HG03159 (cell line): ENCODE data around the gene PCYOX1L.
A peak's percentile ranks its signal among the peaks of the same experiment; 100 is the strongest.

Experiments
- ATAC-seq: cut with Tn5 transposase; IDR thresholded peaks from one replicate; pipeline ENCODE4 v1.9.1; 2021; ENCODE audit warnings: mild to moderate bottlenecking, moderate library complexity; ENCODE audit not compliant: unreplicated experiment

PCYOX1L gene

GRCh38 chr5:149366169-149366729 is 8.4 kb downstream of the PCYOX1L start:
- ATAC-seq, result no peak

- peak; percentile 66 for ATAC-seq
Observed at GRCh38 chr5:149367249-149367971, 9.6 kb downstream of the PCYOX1L start.

DNA sequence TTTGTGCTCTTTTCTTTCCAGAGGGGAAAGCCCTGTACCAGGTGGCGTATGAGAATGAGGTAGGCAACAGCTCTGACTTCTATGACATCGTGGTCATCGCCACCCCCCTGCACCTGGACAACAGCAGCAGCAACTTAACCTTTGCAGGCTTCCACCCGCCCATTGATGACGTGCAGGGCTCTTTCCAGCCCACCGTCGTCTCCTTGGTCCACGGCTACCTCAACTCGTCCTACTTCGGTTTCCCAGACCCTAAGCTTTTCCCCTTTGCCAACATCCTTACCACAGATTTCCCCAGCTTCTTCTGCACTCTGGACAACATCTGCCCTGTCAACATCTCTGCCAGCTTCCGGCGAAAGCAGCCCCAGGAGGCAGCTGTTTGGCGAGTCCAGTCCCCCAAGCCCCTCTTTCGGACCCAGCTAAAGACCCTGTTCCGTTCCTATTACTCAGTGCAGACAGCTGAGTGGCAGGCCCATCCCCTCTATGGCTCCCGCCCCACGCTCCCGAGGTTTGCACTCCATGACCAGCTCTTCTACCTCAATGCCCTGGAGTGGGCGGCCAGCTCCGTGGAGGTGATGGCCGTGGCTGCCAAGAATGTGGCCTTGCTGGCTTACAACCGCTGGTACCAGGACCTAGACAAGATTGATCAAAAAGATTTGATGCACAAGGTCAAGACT is 10.3 kb downstream of the PCYOX1L start:
- ATAC-seq, result no peak

DNA sequence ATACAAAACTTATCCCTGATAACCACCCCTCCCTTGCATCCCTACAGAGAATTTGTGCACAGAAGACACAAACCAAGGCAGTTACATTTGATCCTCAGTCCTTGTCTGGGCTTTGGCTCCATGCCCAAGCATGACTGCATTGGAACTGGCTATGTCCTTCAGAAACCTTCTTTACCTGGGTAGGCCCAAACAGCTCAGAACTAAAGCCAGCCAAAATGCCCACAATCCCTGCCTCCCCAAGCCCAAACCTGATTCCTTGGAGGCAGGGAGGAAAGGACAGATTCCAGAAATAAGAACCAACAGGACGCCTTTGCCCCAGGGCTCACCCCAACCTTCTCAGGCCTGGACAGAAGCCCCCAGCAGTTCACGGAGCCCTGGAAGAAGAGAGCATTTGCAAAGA is 13.0 kb downstream of the PCYOX1L start:
- no peak for ATAC-seq

DNA sequence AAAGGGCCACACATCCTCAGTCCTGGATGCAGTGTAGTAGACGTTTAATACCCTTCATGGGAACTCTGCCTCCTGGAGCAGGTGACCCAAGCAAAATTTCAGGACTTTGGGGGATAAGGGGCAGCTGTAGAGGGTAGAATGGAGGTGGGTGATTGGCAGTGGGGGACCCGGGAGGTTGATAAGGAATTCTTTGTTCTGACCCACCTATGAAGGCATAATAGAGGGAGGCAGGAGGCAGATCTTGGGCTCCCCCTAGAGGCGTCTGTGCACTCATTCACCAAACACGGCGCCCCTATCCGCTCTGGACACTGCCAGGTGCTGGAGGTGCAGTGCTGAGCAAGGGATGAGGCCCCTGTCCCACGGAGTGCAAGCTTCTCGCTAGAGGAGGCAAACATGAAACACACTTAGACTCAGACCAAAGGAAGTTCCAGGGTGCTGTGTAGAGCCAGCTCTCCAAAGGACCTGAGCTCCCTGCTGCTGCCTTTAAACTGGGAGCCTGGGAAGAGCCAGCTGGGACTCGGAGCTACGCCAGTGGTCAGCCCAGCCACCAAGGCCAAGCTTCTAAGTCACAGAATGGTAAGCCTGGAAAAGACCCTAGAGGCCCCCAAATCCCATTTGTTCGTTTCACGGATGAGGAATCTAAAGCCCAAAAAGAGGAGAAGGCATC is 13.6 kb downstream of the PCYOX1L start:
- ATAC-seq, result peak; percentile 86

DNA sequence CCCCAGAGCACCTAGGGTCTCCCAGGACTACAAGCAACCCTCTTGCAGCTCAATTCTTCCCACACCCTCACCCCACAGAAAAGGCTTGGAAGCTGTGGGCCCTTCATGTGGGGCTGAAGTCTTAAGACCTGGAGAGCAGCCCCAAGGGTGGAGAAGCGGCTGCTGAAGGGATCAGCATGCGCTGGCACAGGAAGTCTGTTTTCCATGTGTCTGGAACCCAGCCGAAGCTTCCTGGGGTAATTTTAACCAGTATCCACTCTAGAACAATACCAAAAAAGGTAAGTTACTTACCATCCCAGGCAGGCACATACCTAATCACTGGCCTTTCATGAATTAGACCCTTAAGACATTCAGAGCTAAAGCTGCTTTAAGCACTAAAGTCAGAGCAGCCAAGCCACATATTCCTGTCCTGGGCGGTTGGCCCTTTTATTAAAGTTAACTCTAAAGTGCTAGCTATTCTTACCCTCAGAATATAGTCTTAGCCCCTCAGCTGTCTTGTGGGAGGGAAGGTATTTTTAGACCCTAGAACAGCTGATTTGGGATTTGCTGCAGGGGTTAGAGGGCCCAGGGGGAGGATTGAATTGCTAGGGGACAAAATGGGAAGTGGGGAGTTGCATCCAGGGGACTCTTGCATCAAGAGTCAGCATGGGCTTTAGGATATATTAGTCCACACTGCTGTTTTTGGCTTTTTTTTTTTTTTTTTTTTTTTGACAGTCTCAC is 14.4 kb downstream of the PCYOX1L start:
- no peak for ATAC-seq

GRCh38 chr5:149372932-149373331 is 15.1 kb downstream of the PCYOX1L start:
- ATAC-seq, result no peak

- no peak for ATAC-seq
Observed at GRCh38 chr5:149374303-149374702, 16.5 kb downstream of the PCYOX1L start.

GRCh38 chr5:149374801-149375200 is 17.0 kb downstream of the PCYOX1L start:
- no peak for ATAC-seq

DNA sequence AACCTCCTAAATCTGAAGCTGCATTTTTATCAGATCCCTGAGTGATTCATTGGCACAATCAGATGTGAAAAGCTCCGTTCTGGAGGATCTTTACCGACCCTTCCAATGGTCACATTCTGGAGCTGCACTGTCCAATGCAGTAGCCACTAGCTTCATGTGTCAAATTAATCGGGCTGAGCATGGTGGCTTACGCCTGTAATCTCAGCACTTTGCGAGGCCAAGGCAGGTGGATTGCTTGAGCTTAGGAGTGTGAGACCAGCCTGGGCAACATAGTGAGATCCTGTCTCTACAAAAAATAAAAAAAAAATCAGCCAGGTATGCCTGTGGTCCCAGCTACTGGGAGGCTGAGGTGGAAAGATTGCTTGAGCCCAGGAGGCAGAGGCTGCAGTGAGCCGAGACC is 17.6 kb downstream of the PCYOX1L start:
- ATAC-seq, result no peak

DNA sequence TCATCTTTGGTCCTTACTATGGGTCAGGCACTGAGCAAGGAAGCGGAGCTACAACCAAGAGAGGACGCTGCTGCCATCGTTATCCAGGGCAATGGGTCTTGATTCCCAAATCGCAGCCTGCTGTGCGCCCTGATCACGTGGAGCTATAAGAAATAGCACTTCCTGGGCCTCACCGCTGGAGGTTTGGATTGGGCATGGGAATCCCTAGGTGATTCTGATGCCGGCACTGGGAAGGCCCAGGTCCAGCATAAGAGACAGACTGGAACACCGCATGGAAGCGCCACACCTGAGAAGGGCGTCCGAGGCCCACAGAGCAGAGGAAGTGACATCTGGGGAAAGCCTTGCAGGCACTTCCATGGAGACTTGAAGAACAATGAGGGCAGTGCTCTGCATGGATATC is 18.3 kb downstream of the PCYOX1L start:
- ATAC-seq, result no peak

GRCh38 chr5:149376711-149377447 is 19.0 kb downstream of the PCYOX1L start:
- no peak for ATAC-seq

- no peak for ATAC-seq
Observed at GRCh38 chr5:149378241-149378820, 20.5 kb downstream of the PCYOX1L start.

- no peak for ATAC-seq
Observed at GRCh38 chr5:149379177-149379761, 21.4 kb downstream of the PCYOX1L start, which contains the start of gene IL17B. Gene IL17B, minus strand, starts transcription at chr5:149379292. Its CDS starts 67 bp downstream, at chr5:149379225.

- ATAC-seq, result no peak
Observed at GRCh38 chr5:149379818-149380374, 22.1 kb downstream of the PCYOX1L start.

- no peak for ATAC-seq
Observed at GRCh38 chr5:149380466-149381121, 22.7 kb downstream of the PCYOX1L start.

DNA sequence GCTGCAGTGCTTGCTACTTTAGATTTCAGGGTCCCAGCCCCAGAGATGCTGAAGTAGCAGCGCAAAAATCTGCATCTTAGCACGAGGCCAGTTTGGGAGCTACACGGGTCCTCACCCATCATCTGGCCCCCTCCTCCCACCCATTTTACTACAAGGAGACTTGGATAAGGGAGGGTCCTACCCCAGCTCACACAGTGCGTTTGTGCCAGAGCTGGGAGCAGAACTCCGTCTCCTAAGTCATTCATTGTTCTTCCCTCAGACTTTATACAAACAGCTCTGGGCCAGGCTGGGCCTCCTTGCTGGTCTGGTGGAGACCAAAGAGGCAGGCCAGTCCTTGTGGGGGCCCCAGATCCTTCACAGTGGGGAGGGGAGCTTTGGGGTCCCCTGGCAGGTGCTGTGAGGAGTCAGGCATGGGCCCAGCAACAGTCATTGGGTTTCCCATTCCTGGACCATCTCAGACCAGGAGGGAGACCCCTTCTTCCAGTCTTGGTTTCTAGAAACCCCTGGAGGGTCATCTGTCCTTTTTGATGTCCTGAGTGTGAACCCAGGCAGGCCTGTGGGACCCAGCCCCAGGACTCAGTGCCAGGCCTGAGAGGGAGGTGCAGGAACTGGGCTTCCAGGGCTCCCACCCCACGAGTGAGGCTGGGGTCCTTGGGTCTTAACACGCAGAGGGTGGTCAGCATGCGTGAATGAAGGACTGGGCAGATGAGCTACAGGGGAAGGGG is 23.6 kb downstream of the PCYOX1L start:
- ATAC-seq, result peak; percentile 10

GRCh38 chr5:149381986-149382338 is 24.1 kb downstream of the PCYOX1L start:
- peak; percentile 83 for ATAC-seq
